SK-N-MC (cell line): ENCODE data around the gene HES5.

Experiments used
- EZH2 ChIP-seq: fragments of 200-600 bp; sonication (generic); IDR thresholded peaks from one replicate; pipeline ENCODE4 v1.6.1; 2017; ENCODE audit warnings: antibody characterized with exemption
- POLR2AphosphoS5 ChIP-seq: IDR thresholded peaks from 2 replicates; pipeline ENCODE4 v1.6.1; 2012; ENCODE audit warnings: mild to moderate bottlenecking, low read depth, low read length, borderline replicate concordance

DNA sequence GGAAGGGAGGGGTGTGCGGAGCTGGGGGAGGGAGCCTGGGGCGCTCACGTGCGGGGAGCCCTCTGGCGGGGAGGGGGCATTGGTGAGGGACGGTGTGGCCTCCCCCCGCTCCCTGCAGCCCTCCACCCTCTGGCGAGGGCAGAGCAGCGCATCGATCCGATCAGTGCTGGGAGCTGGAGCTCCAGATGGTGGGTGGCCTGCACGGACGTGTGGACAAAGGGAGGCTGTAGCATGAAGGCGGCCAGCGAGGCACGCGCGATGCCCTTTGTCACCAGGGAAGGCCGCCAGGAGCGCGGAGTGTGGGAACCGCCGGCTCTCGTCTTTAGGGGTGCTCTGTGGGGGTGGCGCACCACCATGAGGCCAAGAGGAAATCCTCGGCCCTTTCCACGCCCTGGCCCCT is 5.4 kb upstream of the HES5 start:
- TF ChIP-seq POLR2AphosphoS5 (no peak), EZH2 (no peak)
